GM18873 (cell line): Measurements from ENCODE around the gene TSPAN5.

Experiments used
- ATAC-seq: cut with Tn5 transposase; IDR thresholded peaks from one replicate; pipeline ENCODE4 v1.9.1; 2021; ENCODE audit warnings: mild to moderate bottlenecking, moderate library complexity, moderate number of reproducible peaks; ENCODE audit not compliant: unreplicated experiment, low FRiP score

The TSPAN5 gene

DNA sequence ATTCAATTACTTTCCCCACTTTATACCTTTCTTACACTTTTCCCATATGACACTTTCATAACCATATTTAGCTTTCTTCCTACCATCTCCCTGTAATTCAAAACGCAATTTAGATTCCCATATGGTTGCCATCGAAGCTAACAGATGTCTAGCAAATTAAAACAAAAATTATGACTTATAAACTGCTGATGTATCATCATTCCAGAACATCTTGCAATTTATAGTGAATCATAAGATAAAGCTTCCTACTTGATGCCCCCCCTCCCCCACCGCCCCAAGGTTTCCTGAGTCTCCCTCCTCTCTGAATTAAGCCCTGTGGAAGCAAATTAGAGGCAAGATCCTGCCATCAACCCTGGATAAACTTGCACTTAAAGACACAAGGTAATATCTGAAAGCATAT is 5.4 kb downstream of the TSPAN5 start:
- ATAC-seq, result no peak

DNA sequence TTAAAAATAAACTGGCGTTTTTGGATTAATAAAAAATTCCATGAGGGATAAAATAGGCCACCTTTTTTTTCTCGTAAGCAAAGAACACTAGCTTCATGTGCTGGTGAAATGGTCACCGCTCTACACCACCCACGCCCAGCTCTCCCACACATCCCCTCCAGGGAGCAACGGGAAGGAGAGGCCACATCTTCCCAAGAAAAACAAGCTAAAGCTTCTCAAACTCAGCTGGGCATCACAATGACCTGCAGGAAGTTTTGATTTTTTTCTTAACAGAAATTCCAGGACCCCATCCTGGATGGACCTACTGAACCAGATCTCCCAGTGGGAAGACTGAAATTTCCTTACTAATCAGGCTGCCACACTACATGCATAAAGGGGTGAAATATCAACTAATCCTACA is 9.8 kb downstream of the TSPAN5 start:
- no peak for ATAC-seq

DNA sequence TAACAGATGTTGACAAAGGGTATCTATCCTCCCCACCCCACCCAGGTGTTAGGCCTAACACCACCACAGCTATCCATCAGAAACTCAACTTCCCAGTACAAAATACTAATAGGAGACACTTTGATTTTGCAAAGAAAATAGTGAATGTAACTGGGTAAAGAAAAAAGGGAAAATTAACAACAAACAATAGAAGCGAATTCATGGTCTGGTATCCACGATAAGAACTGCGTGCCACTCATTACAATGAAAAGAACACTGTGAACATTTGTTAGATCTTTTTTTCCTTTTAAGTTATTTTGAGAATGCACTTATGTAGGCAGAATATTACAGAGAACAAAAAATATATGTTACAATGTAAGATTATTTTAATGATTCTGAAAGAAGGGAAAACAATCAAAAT is 12.0 kb downstream of the TSPAN5 start:
- ATAC-seq, result no peak

DNA sequence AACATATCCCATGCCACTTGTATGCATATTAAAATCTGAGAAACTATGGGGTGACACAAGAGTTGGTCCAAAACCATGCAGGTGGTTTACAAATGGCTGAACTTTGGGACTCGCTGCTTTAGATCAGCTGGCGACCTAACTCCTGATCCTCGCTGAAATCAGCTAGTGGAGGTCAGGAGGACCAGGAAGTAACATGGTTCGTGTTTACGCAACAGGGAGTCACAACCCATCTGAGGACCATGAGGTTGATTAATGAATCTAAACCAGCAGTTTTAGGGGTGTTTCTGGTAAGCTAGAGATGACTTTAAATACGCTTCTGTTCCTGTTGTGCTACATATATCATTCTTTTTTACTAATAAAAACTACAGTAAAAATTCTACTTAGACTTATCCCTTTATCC is 12.9 kb downstream of the TSPAN5 start:
- no peak for ATAC-seq

DNA sequence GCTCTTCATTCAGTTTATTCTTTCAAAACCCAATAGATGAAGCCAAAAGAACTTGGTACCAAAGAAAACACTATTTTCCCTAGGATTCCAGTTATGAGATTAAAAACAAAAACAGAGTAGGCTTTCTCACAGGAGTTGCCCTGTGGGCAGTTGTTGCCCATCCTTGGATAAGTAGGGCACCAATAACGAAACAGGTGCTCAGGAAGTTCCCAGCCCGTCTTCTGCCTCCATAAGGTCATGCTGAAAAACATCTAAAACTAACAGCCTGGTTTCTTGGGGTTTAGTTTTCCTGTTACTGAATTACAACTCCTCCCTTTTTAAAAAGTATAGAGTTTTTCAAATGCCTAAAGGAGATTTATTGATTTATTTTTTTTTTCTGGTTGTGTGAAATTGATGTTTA is 14.7 kb downstream of the TSPAN5 start:
- no peak for ATAC-seq

DNA sequence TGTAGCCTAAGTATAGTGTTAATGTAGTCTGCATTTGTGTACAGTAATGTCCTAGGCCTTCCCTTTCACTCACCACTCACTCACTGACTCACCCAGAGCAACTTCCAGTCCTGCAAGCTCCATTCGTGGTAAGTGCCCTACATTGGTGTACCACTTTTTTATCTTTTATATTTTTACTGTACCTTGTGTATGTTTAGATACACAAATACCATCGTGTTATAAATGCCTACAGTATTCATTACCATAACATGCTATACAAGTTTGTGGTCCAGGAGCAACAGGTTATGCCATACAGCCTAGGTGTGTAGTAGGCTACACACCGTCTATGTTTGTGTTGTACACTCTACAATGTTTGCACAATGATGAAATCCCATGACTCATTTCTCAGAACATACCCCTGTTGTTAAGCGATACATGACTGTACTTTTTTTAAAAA is 15.4 kb downstream of the TSPAN5 start:
- ATAC-seq, result no peak

DNA sequence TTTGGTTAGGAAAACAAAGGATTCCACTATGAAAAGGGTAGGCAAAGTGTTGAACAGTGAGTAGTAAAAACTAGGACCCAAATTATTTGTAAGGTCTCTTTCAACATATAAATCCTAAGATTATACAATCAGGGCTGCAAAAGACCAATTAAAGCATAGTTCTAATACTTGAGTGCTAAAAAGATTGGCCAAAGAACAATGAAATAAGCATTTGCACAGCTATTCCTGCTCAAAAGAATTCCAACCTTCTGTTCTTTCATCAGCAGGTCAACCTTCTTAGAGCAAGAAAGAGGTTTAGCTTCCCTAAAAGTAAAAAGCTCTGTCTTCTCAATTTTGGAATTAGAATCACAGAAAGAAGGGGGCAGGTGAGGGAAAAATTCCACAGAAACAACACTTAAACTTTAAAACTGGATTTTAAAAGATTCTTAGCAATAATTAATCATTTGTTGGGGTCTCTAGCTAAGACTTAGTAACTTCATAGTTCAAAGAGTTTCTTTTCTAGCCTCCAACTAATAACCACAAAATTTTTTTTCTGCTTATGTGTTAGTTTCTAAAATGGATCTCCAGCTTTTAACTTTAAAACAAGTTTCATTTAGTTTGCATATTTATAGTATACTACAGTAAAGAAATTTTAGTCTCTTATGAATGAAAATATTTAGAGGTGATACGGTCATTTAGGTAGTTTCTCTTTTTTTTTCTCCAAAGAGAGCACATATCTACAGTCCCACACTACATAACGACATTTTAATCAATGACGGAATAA is 16.3 kb downstream of the TSPAN5 start:
- ATAC-seq, result no peak

DNA sequence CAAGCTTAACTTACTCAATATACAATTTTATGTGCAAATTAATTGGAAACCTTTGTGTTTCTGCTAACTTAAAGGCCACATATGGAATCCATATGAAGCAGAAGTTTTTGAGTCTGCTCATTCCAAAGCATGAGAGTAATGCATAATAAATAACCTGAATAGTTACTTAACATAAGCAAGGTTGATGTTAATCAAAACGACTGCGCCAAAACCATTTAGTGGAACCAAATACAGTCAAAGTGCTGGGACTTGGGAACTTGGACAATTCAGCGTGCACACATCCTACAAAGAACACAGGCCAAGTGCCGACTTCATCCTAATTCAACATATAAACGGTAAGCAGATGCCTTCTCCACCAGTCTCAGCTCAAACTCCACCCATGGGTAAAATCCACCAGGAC is 17.0 kb downstream of the TSPAN5 start:
- ATAC-seq, result no peak

DNA sequence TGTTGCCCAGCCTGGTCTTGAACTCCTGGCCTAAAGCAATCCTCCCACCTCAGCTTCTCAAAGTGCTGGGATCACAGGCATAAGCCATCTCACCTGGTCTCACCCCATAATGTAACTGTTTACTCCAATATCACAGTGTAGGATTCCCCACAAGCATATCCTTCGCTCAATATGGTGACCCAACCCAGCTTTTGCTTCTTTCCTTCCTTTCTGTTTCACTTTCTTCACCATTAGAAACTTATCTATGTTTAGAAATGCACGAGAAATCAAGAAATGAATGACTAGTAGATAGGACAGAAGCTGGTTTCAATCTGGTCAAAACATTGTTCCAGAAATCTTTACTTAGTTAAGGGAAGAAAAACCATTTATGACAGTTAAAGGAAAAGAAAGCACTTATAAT is 18.9 kb downstream of the TSPAN5 start:
- ATAC-seq, result peak; percentile 72

DNA sequence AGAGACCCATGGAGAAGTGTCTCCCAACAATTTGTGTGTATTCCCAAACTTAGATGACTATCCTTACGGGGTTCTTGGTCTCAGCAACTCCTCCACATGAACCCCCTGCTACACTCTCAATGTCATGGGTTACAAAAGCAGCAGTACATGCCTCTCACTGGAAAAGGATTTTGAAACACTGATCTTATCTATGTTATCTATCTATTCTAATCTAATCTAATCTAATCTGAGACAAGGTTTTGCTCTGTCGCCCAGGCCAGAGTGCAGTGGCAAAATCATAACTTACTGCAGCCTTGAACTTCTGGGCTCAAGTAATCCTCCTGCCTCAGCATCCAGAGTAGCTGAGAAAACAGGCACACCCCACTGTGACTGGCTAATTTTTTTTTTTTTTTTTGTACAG is 19.3 kb downstream of the TSPAN5 start:
- no peak for ATAC-seq

DNA sequence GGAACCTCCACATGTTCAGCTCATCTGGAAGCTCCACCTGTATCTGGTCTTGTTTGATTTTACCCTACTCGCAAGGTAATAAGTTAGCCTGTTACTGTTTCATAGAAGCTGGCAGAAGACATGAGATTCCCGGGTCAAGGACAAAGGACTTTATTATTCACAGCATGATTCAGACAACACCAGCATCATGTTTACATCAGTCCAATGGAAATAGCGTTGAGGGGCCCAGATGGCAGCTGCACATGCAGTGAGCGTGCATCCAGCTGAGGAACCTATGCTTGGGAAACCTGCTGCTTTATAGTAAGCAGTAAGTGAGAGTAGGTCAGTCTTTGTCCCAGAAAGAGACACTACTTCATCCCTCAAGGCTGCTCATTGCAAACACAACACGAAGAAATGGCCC is 19.8 kb downstream of the TSPAN5 start:
- no peak for ATAC-seq

DNA sequence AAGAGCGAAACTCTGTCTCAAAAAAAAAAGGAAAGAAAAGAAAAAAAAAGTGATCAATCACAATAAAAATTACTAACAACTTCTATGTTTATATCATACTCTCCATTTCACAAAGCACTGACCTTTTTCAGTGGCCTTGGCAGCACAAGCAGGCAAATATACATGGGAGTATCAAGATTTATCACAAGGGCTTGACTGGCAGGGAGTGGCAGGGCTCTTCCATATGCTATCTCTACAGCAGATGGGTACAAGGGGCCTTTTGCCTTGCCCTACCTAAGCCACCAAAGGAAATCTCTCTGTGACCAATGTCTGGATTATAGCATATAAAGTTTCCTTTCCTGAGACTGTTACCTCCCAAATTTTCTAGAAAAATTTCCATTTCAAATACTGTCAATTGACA is 24.4 kb downstream of the TSPAN5 start:
- no peak for ATAC-seq

DNA sequence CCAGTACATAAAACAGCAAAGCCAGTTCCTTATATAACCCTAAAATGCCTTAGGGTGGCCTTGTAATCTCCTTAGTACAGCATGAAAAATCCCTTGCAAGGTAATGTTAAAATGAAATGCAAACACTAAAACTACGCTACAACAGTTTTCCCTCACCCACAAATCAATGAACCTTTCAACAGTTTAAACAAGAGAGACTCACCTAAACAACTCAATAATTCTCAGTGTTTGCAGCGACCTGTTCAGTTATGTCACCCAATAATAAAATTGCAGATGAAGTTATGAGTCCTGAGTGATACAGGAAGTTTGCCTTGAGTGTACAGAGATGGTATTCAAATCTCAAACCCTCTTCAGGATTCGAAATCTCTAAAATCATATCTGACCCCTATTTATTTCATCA is 25.3 kb downstream of the TSPAN5 start:
- no peak for ATAC-seq

DNA sequence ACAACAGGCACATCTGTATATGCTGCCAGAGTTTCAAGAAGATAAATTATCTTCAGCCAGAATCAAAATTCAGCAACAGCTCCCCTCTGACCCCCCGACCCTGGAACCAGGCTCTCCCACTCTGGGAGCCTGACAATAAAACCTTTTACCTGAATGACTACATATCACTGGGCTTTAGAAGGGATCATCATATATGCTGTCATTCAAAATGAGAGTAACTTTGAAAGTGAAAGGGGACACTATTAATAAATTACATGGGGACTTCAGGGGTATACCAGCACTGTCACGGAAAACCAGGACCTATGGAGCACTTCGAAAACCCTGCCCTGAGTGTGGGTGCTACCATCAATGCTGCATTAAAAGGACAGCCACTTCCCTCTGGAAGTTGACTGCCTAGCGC is 26.2 kb downstream of the TSPAN5 start:
- no peak for ATAC-seq

DNA sequence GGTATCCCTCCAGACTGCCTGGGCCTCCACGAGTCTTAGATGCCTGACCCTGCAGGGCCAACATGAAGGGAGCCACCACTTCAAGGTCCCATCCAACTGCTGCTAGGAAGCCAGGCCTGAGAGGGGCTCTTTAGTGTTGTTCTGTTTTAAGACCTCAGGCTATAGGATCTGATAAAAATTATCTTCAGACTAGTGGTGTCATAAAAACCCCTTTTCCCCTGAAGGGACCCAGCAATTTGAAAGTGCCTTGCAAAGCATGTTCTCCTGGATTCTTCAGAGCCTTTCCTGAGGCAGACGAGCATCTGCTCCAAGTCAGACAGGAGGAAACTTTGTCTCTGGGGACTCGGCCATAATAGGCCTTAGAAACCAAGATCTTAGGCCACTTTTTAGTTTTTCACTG is 26.9 kb downstream of the TSPAN5 start:
- ATAC-seq, result no peak

DNA sequence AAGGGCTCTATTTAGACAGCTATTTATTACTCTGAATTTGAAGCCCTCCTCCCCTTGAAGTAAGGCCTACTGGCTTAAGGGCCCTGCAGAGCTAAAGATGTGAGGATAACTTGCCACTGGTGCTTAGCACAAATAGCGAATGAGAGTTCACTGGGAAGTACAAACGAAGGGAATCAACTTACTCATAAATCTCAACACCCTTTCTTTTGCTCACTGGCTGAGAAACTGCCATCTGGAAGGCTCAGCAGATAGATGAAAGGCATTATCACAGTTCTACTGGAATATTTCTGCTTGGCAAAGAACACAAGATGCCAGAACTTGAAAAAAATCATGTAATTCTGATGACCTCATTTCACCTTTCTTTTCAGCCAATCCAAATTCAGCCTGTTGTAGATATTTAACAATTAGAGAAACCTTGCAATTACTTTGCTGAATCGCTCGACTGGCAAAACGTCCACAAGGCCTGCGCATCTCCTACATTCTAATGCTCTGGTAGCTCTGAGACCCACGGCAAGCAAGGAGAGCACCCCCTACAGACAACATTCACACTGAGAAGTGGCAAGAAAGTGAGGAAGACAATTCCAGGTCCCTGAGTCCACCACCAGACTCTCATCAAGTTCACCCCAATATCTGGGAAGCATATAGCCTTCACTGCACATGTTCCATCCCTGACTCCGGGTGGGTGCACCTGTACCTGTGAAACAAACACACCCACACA is 27.5 kb downstream of the TSPAN5 start:
- no peak for ATAC-seq

DNA sequence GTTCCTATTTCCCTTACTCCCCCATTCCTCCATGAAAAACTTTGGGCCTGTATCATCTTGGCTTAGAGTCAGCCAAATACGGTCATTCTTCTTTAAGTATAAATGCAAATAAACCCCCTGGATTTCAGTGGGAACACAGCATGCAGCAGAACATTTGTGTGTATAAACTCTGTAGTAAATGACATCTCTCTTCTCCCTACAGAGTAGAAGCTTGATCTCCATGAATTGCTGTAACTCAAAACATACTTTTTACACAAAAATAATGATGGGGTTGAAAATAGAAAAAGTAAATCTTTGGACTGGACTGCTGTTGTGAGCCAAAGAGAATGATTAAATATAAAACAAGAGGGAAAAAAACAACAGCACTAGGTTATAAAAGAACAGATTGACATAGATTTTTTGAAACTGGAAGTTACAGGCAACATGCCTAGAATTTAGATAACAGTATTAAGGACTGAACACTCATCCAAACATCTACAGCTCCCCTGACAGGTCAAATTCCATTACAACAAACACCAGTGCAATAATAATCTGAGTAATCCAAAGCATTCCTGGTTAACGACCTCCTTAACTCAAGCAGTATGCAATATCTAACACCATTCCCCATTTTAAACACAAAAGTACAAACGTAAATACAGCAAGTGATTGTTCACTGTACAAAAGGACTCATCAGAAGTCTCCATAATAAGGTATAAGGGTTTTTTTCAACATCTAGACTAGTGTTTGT is 30.7 kb downstream of the TSPAN5 start:
- no peak for ATAC-seq

DNA sequence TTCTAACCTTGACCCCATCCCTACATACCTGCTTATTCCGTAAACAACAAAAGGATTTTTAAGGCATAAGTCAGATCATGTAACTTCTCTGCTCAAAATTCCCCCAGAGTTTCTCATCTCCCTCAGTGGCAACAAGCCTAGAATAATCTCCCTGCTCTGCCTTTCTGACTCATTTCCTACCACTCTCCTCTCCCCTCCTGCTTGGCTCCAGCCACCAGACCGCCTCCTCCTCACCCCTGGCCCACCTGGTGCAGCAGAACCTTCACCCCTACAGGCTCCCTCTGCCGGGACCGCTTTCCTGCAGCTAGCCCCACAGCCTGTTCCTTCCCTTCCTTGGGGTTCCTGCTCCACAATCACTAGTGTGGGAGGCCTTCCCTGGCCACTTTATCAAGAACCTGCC is 32.1 kb downstream of the TSPAN5 start:
- no peak for ATAC-seq

DNA sequence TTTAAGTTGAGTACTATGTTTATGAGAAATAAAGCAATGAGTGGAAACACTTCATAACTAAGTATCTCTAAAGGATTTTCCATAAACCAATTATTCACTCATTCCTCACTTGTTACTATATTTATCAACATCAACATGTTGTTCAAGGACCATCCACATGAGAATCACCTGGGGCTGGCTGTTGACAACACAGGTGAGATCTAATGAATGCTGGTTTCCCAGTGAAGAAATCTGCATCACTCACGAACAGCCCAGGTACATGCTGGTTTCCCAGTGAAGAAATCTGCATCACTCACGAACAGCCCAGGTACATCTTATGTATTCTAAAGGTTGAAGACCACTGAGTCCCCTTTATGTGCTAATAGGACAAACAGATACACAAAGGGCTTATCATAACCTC is 32.5 kb downstream of the TSPAN5 start:
- ATAC-seq, result no peak

DNA sequence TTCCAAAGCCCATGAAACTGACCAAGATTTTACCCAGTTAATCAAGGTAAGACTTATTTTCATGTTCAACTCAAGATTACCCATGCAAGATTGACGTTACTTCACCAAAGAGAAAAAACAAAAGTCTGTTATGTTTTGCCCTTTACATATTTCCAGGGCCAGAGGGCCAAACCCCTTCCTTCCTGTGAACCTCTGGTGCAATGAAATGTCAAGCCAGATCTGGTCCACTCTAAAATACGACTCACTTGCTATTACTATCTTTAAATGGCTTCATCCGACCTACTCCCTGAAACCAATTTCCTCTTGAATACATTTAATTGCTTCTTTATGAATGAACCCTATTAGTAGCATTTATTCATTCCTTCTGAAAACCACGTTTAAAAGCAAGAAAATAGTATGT is 33.0 kb downstream of the TSPAN5 start:
- ATAC-seq, result no peak

DNA sequence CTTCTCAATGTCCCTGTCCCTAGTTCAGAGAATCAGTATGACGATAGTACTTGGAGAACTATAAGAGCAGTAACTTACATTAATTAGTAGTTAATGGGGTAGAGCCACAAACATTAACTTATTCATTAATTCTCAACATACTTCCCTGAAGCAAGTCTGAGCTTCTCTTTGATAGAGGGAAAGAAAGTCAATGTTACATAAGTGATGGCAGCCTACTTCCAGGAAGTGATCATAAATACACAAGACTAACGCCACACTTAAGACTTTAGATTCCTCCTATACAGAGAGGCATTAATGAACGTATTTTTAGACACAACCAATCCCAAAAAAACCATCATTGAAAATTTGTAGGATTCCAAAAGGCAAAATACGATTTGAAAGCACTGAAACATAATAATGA is 33.8 kb downstream of the TSPAN5 start:
- ATAC-seq, result no peak

DNA sequence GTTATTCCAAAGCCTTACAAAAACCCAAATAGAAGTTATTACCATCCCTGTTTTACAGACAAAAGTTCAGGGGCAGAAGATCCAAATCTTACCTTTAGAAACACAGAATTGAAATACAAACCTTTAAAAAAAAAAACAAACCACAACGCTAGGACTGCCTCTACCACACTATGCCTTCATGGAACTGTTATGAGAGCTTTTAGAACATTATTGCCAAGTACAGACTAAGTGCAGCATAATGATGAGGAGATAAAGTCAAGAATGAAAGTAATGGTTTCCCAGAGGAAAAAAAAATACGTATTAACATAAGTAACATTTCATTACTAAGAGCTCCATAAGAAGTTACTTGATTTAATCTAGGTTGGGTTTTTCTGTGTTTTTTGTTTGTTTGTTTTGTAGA is 34.3 kb downstream of the TSPAN5 start:
- ATAC-seq, result no peak
